Stimulated activated naive CD8-positive, alpha-beta T cell treated with anti-CD3 and anti-CD28 coated beads, Interleukin-15, amount 100 ng/mL, for 72 hours (primary cell): Measurements from ENCODE around the gene ST6GALNAC6.
"Not testable (repeated sequence)": the region's sequence is repeated elsewhere in the genome, so short reads cannot be mapped to it uniquely, and the experiment has no call there.

Experiments
- ATAC-seq: fragments of 150-1000 bp; cut with Tn5 transposase; 2 replicates; pipeline ENCODE4 v1.10.0; 2021; ENCODE audit warnings: mild to moderate bottlenecking, moderate library complexity
- DNase-seq, 2 donors: peaks; one replicate each; pipeline ENCODE4 v3.0.0; 2021 to 2022
- H3K27ac Mint-ChIP-seq, 2 donors: one replicate each; pipeline ENCODE4 v1.8.0; 2022; ENCODE audit warnings: mild to moderate bottlenecking in 2 of 2, mixed read lengths in 2 of 2, moderate library complexity in 2 of 2
- H3K27me3 Mint-ChIP-seq: one replicate; pipeline ENCODE4 v1.8.0; 2022; ENCODE audit warnings: mixed read lengths
- H3K4me1 Mint-ChIP-seq: one replicate; pipeline ENCODE4 v1.8.0; 2022; ENCODE audit warnings: mild to moderate bottlenecking, mixed read lengths
- H3K4me3 Mint-ChIP-seq, 2 donors: one replicate each; pipeline ENCODE4 v1.8.0; 2022; ENCODE audit warnings: mild to moderate bottlenecking in 2 of 2, mixed read lengths in 2 of 2, moderate library complexity in 1 of 2
- H3K9me3 Mint-ChIP-seq, 2 donors: one replicate each; pipeline ENCODE4 v1.8.0; 2022; ENCODE audit warnings: mixed read lengths in 2 of 2

ST6GALNAC6 gene

GRCh38 chr9:127895811-127896210, 3.6 kb downstream of the ST6GALNAC6 start:
- no peak overlapping the region for H3K4me3 Mint-ChIP-seq

GRCh38 chr9:127893392-127893791, 6.0 kb downstream of the ST6GALNAC6 start:
- no peak overlapping the region for H3K27ac Mint-ChIP-seq
- no peak for DNase-seq
- no peak for ATAC-seq
- peaks cover 63% of the 10 kb centered on the region for H3K4me1 Mint-ChIP-seq
- no peak overlapping the region for H3K4me3 Mint-ChIP-seq
- no peaks in the 10 kb centered on the region for H3K27me3 Mint-ChIP-seq
- H3K9me3 Mint-ChIP-seq: peaks cover 0 to 27% of the 10 kb centered on the region in 2 donors

More at GRCh38 chr9:127895811-127896210, 3.6 kb downstream of the ST6GALNAC6 start:
- H3K27ac Mint-ChIP-seq: peak overlapping the region in 1 of 2 donors; percentile 50
- peaks cover 0 to 27% of the 10 kb centered on the region in 2 donors for H3K9me3 Mint-ChIP-seq
- peaks cover 65% of the 10 kb centered on the region for H3K4me1 Mint-ChIP-seq
- ATAC-seq: no peak
- no peaks in the 10 kb centered on the region for H3K27me3 Mint-ChIP-seq
- DNase-seq: no peak

GRCh38 chr9:127892831-127893230, 6.6 kb downstream of the ST6GALNAC6 start:
- DNase-seq: no peak
- peaks cover 60% of the 10 kb centered on the region for H3K4me1 Mint-ChIP-seq
- H3K27me3 Mint-ChIP-seq: no peaks in the 10 kb centered on the region
- no peak for ATAC-seq
- H3K27ac Mint-ChIP-seq: no peak overlapping the region
- no peak overlapping the region for H3K4me3 Mint-ChIP-seq
- peaks cover 0 to 27% of the 10 kb centered on the region in 2 donors for H3K9me3 Mint-ChIP-seq

- H3K4me1 Mint-ChIP-seq: peaks cover 55% of the 10 kb centered on the region
- H3K9me3 Mint-ChIP-seq: peaks cover 0 to 17% of the 10 kb centered on the region in 2 donors
- H3K4me3 Mint-ChIP-seq: no peak overlapping the region
- DNase-seq (no peak), ATAC-seq (no peak)
- no peaks in the 10 kb centered on the region for H3K27me3 Mint-ChIP-seq
- no peak overlapping the region for H3K27ac Mint-ChIP-seq
Measured at GRCh38 chr9:127890053-127890452, 9.3 kb downstream of the ST6GALNAC6 start.

- no peaks in the 10 kb centered on the region for H3K27me3 Mint-ChIP-seq
- H3K4me3 Mint-ChIP-seq: no peak overlapping the region
- peaks cover 60% of the 10 kb centered on the region for H3K4me1 Mint-ChIP-seq
- no peaks in the 10 kb centered on the region for H3K9me3 Mint-ChIP-seq
- DNase-seq: no peak
- peak; percentile 64 for ATAC-seq
- no peak overlapping the region for H3K27ac Mint-ChIP-seq
Measured at GRCh38 chr9:127887792-127888191, 11.6 kb downstream of the ST6GALNAC6 start.

GRCh38 chr9:127886401-127886972, 12.9 kb downstream of the ST6GALNAC6 start:
- DNase-seq: no peak
- Mint-ChIP-seq H3K9me3 (no peaks in the 10 kb centered on the region), H3K27me3 (no peaks in the 10 kb centered on the region), H3K4me1 (peaks cover 64% of the 10 kb centered on the region), H3K27ac (peak overlapping the region in 1 of 2 donors; percentile 57), H3K4me3 (no peak overlapping the region)
- ATAC-seq: no peak

GRCh38 chr9:127885508-127886281, 13.7 kb downstream of the ST6GALNAC6 start:
- H3K9me3 Mint-ChIP-seq: no peaks in the 10 kb centered on the region
- DNase-seq: no peak
- no peak overlapping the region for H3K27ac Mint-ChIP-seq
- ATAC-seq: no peak
- no peak overlapping the region for H3K4me3 Mint-ChIP-seq
- no peaks in the 10 kb centered on the region for H3K27me3 Mint-ChIP-seq
- peaks cover 56% of the 10 kb centered on the region for H3K4me1 Mint-ChIP-seq

GRCh38 chr9:127884976-127885490, 14.4 kb downstream of the ST6GALNAC6 start:
- no peaks in the 10 kb centered on the region for H3K27me3 Mint-ChIP-seq
- H3K27ac Mint-ChIP-seq: peak overlapping the region in 1 of 2 donors; percentile 51
- no peak overlapping the region for H3K4me3 Mint-ChIP-seq
- H3K4me1 Mint-ChIP-seq: peaks cover 49% of the 10 kb centered on the region
- no peaks in the 10 kb centered on the region for H3K9me3 Mint-ChIP-seq
- ATAC-seq: no peak
- no peak for DNase-seq

- Mint-ChIP-seq H3K4me3 (no peak overlapping the region), H3K9me3 (no peaks in the 10 kb centered on the region), H3K27me3 (no peaks in the 10 kb centered on the region), H3K27ac (peak overlapping the region; percentile 51 to 74), H3K4me1 (peaks cover 48% of the 10 kb centered on the region)
- DNase-seq (no peak), ATAC-seq (peak; percentile 39)
Measured at GRCh38 chr9:127884427-127884911, 14.9 kb downstream of the ST6GALNAC6 start.

- ATAC-seq: no peak
- peak overlapping the region in 1 of 2 donors; percentile 34 for H3K27ac Mint-ChIP-seq
Measured at GRCh38 chr9:127883959-127884358, 15.4 kb downstream of the ST6GALNAC6 start.

GRCh38 chr9:127881715-127882114, 17.7 kb downstream of the ST6GALNAC6 start:
- not testable (repeated sequence) for H3K9me3 Mint-ChIP-seq, H3K27ac Mint-ChIP-seq, ATAC-seq, H3K4me3 Mint-ChIP-seq, DNase-seq
- Mint-ChIP-seq H3K27me3 (peaks cover 18% of the 10 kb centered on the region), H3K4me1 (peaks cover 57% of the 10 kb centered on the region)

More at GRCh38 chr9:127883959-127884358, 15.4 kb downstream of the ST6GALNAC6 start:
- Mint-ChIP-seq H3K9me3 (no peaks in the 10 kb centered on the region), H3K27me3 (no peaks in the 10 kb centered on the region), H3K4me3 (no peak overlapping the region), H3K4me1 (peaks cover 48% of the 10 kb centered on the region)
- no peak for DNase-seq

GRCh38 chr9:127880143-127880542, 19.3 kb downstream of the ST6GALNAC6 start:
- Mint-ChIP-seq H3K4me1 (peaks cover 43% of the 10 kb centered on the region), H3K27ac (no peak overlapping the region), H3K9me3 (no peaks in the 10 kb centered on the region), H3K4me3 (no peak overlapping the region), H3K27me3 (peaks cover 19% of the 10 kb centered on the region)
- no peak for ATAC-seq
- no peak for DNase-seq

GRCh38 chr9:127878652-127879390, 20.6 kb downstream of the ST6GALNAC6 start:
- H3K4me1 Mint-ChIP-seq: peaks cover 30% of the 10 kb centered on the region
- H3K27me3 Mint-ChIP-seq: peaks cover 19% of the 10 kb centered on the region
- no peak overlapping the region for H3K4me3 Mint-ChIP-seq
- no peak for DNase-seq
- peak overlapping the region in 1 of 2 donors; percentile 28 for H3K27ac Mint-ChIP-seq
- ATAC-seq: no peak
- H3K9me3 Mint-ChIP-seq: no peaks in the 10 kb centered on the region

- Mint-ChIP-seq H3K4me3 (peak overlapping the region; percentile 49 to 65), H3K27me3 (peaks cover 19% of the 10 kb centered on the region), H3K4me1 (peaks cover 29% of the 10 kb centered on the region), H3K27ac (peak overlapping the region in 1 of 2 donors; percentile 29), H3K9me3 (no peaks in the 10 kb centered on the region)
- DNase-seq: no peak
- no peak for ATAC-seq
Measured at GRCh38 chr9:127878001-127878651, 21.3 kb downstream of the ST6GALNAC6 start.

- peaks cover 19% of the 10 kb centered on the region for H3K27me3 Mint-ChIP-seq
- H3K4me1 Mint-ChIP-seq: peaks cover 24% of the 10 kb centered on the region
- peak within 1 kb of the TSS; percentile 49 to 65 for H3K4me3 Mint-ChIP-seq
- H3K27ac Mint-ChIP-seq: peak within 1 kb of the TSS in 1 of 2 donors; percentile 42
- no peaks in the 10 kb centered on the region for H3K9me3 Mint-ChIP-seq
- no peak for DNase-seq
- ATAC-seq: peak; percentile 31
Measured at GRCh38 chr9:127877566-127877998, 21.8 kb downstream of the ST6GALNAC6 start, which contains the start of gene AK1. AK1 (minus strand) TSS chr9:127877675; CDS start chr9:127874617, 3,058 bp downstream.
